ENCODE measurements around the gene DCLK2.
A peak's percentile ranks its signal among the peaks of the same experiment; 100 is the strongest.

The DCLK2 gene

GRCh38 chr4:150141756-150142155 lies 63.5 kb downstream of the DCLK2 start:
- Histone ChIP-seq H4K20me1 (no peaks in the 10 kb centered on the region), H3K9me3 (replicated peaks in 1 of 11) (peaks cover 15 to 26% (median 21%) of the 10 kb centered on the region in 11 experiments; a peak in 20 of 22 replicates), H3K4me1 (peaks cover 0 to 22% (median 4%) of the 10 kb centered on the region in 10 experiments; a peak in 13 of 20 replicates), H3K27me3 (no peaks in the 10 kb centered on the region), H3K36me3 (peaks cover 0 to 9% (median 0%) of the 10 kb centered on the region in 11 experiments; a peak in 3 of 22 replicates), H3K4me3 (no peak overlapping the region), H3K4me2 (peak overlapping the region in 2 of 11 experiments; percentile 36 to 39; a peak in 4 of 22 replicates), H3K9ac (no peak overlapping the region), H3K27ac (no peak overlapping the region)
- TF ChIP-seq Cebpa-rat (IDR thresholded peaks at IDR 0.05) = no peak

GRCh38 chr4:150142831-150143230 lies 64.6 kb downstream of the DCLK2 start:
- H3K4me2 ChIP-seq = no peak overlapping the region
- no peaks in the 10 kb centered on the region for H3K27me3 ChIP-seq
- no peak overlapping the region for H3K27ac ChIP-seq
- peaks cover 15 to 26% (median 21%) of the 10 kb centered on the region in 11 experiments; a peak in 20 of 22 replicates for H3K9me3 ChIP-seq (replicated peaks in 1 of 11)
- no peak overlapping the region for H3K4me3 ChIP-seq
- H3K4me1 ChIP-seq = peaks cover 0 to 17% (median 0%) of the 10 kb centered on the region in 10 experiments; a peak in 8 of 20 replicates
- TF ChIP-seq Cebpa-rat (IDR thresholded peaks at IDR 0.05) = no peak
- no peaks in the 10 kb centered on the region for H4K20me1 ChIP-seq
- no peak overlapping the region for H3K9ac ChIP-seq
- H3K36me3 ChIP-seq = peaks cover 0 to 9% (median 0%) of the 10 kb centered on the region in 11 experiments; a peak in 3 of 22 replicates

GRCh38 chr4:150145090-150145945 lies 67.1 kb downstream of the DCLK2 start:
- Histone ChIP-seq H3K27ac (no peak overlapping the region), H3K4me3 (no peak overlapping the region), H3K36me3 (peaks cover 0 to 9% (median 0%) of the 10 kb centered on the region in 11 experiments; a peak in 3 of 22 replicates), H3K9me3 (replicated peaks in 1 of 11) (peaks cover 15 to 26% (median 21%) of the 10 kb centered on the region in 11 experiments; a peak in 20 of 22 replicates), H4K20me1 (no peaks in the 10 kb centered on the region), H3K4me2 (no peak overlapping the region), H3K4me1 (peaks cover 0 to 14% (median 0%) of the 10 kb centered on the region in 10 experiments; a peak in 8 of 20 replicates), H3K27me3 (no peaks in the 10 kb centered on the region), H3K9ac (no peak overlapping the region)
- no peak for TF ChIP-seq Cebpa-rat (IDR thresholded peaks at IDR 0.05)

GRCh38 chr4:150145946-150146340 lies 67.7 kb downstream of the DCLK2 start:
- Histone ChIP-seq H3K4me3 (no peak overlapping the region), H3K4me1 (peaks cover 0 to 8% (median 0%) of the 10 kb centered on the region in 10 experiments; a peak in 8 of 20 replicates), H3K9ac (no peak overlapping the region), H3K27ac (no peak overlapping the region), H3K36me3 (peaks cover 0 to 9% (median 0%) of the 10 kb centered on the region in 11 experiments; a peak in 3 of 22 replicates), H3K27me3 (no peaks in the 10 kb centered on the region), H3K4me2 (no peak overlapping the region), H4K20me1 (no peaks in the 10 kb centered on the region), H3K9me3 (replicated peaks in 1 of 11) (peaks cover 15 to 26% (median 21%) of the 10 kb centered on the region in 11 experiments; a peak in 20 of 22 replicates)
- no peak for TF ChIP-seq Cebpa-rat (IDR thresholded peaks at IDR 0.05)

- Histone ChIP-seq H3K27ac (no peak overlapping the region), H3K4me1 (no peaks in the 10 kb centered on the region), H3K9ac (no peak overlapping the region), H3K36me3 (no peaks in the 10 kb centered on the region), H3K27me3 (no peaks in the 10 kb centered on the region), H3K4me2 (no peak overlapping the region), H4K20me1 (no peaks in the 10 kb centered on the region), H3K4me3 (no peak overlapping the region), H3K9me3 (replicated peaks in 1 of 11) (peaks cover 0 to 6% (median 4%) of the 10 kb centered on the region in 11 experiments; a peak in 9 of 22 replicates)
- no peak for TF ChIP-seq Cebpa-rat (IDR thresholded peaks at IDR 0.05)
Measured at GRCh38 chr4:150149381-150149780, 71.1 kb downstream of the DCLK2 start.

- Histone ChIP-seq H3K4me1 (no peaks in the 10 kb centered on the region), H3K9ac (no peak overlapping the region), H3K4me2 (no peak overlapping the region), H3K36me3 (no peaks in the 10 kb centered on the region), H3K27ac (no peak overlapping the region), H4K20me1 (no peaks in the 10 kb centered on the region), H3K9me3 (replicated peaks in 1 of 11) (no peaks in the 10 kb centered on the region), H3K27me3 (no peaks in the 10 kb centered on the region), H3K4me3 (no peak overlapping the region)
- no peak for TF ChIP-seq Cebpa-rat (IDR thresholded peaks at IDR 0.05)
Measured at GRCh38 chr4:150150629-150151062, 72.4 kb downstream of the DCLK2 start.

GRCh38 chr4:150152766-150153165 lies 74.5 kb downstream of the DCLK2 start:
- Histone ChIP-seq H3K4me2 (no peak overlapping the region), H3K9ac (no peak overlapping the region), H3K27me3 (no peaks in the 10 kb centered on the region), H3K4me1 (no peaks in the 10 kb centered on the region), H4K20me1 (no peaks in the 10 kb centered on the region), H3K9me3 (replicated peaks in 1 of 11) (no peaks in the 10 kb centered on the region), H3K36me3 (no peaks in the 10 kb centered on the region), H3K27ac (no peak overlapping the region), H3K4me3 (no peak overlapping the region)
- TF ChIP-seq Cebpa-rat (IDR thresholded peaks at IDR 0.05) = no peak

GRCh38 chr4:150155391-150155790 lies 77.1 kb downstream of the DCLK2 start:
- H3K27me3 ChIP-seq = no peaks in the 10 kb centered on the region
- no peaks in the 10 kb centered on the region for H3K36me3 ChIP-seq
- H3K4me2 ChIP-seq = no peak overlapping the region
- H3K9me3 ChIP-seq (replicated peaks in 1 of 11) = no peaks in the 10 kb centered on the region
- TF ChIP-seq Cebpa-rat (IDR thresholded peaks at IDR 0.05) = no peak
- H4K20me1 ChIP-seq = no peaks in the 10 kb centered on the region; a peak in 1 of 22 replicates
- no peak overlapping the region for H3K4me3 ChIP-seq
- no peak overlapping the region for H3K27ac ChIP-seq
- peaks cover 0 to 10% (median 0%) of the 10 kb centered on the region in 10 experiments; a peak in 4 of 20 replicates for H3K4me1 ChIP-seq
- H3K9ac ChIP-seq = no peak overlapping the region

GRCh38 chr4:150156543-150156942 lies 78.3 kb downstream of the DCLK2 start:
- Histone ChIP-seq H3K36me3 (no peaks in the 10 kb centered on the region), H4K20me1 (no peaks in the 10 kb centered on the region; a peak in 1 of 22 replicates), H3K4me2 (no peak overlapping the region), H3K27me3 (no peaks in the 10 kb centered on the region), H3K4me3 (no peak overlapping the region), H3K4me1 (peaks cover 0 to 10% (median 0%) of the 10 kb centered on the region in 10 experiments; a peak in 4 of 20 replicates), H3K9ac (no peak overlapping the region), H3K27ac (no peak overlapping the region), H3K9me3 (replicated peaks in 1 of 11) (no peaks in the 10 kb centered on the region)
- TF ChIP-seq Cebpa-rat (IDR thresholded peaks at IDR 0.05) = no peak
